HG02938 (cell line): Measurements from ENCODE around the gene MLKL.
"Not testable (repeated sequence)": the region's sequence is repeated elsewhere in the genome, so short reads cannot be mapped to it uniquely, and the experiment has no call there.

Experiments
- ATAC-seq: cut with Tn5 transposase; IDR thresholded peaks from one replicate; pipeline ENCODE4 v1.9.1; 2021; ENCODE audit warnings: mild to moderate bottlenecking, moderate library complexity; ENCODE audit not compliant: unreplicated experiment

Gene MLKL

GRCh38 chr16:74732707-74733350, 32.2 kb upstream of the MLKL start:
- ATAC-seq: no peak

- no peak for ATAC-seq
Observed at GRCh38 chr16:74731853-74732477, 31.3 kb upstream of the MLKL start.

- ATAC-seq: no peak
Observed at GRCh38 chr16:74729783-74730683, 29.4 kb upstream of the MLKL start.

- no peak for ATAC-seq
Observed at GRCh38 chr16:74727903-74728302, 27.2 kb upstream of the MLKL start.

GRCh38 chr16:74726716-74727115, 26.1 kb upstream of the MLKL start:
- no peak for ATAC-seq

- ATAC-seq: no peak
Observed at GRCh38 chr16:74725651-74726455, 25.2 kb upstream of the MLKL start.

- no peak for ATAC-seq
Observed at GRCh38 chr16:74724820-74725549, 24.3 kb upstream of the MLKL start.

GRCh38 chr16:74723256-74723655, 22.6 kb upstream of the MLKL start:
- ATAC-seq: no peak

- not testable (repeated sequence) for ATAC-seq
Observed at GRCh38 chr16:74722156-74722555, 21.5 kb upstream of the MLKL start.

- no peak for ATAC-seq
Observed at GRCh38 chr16:74721716-74722115, 21.1 kb upstream of the MLKL start.

GRCh38 chr16:74720579-74720978, 19.9 kb upstream of the MLKL start:
- ATAC-seq: no peak

GRCh38 chr16:74718741-74719610, 18.3 kb upstream of the MLKL start:
- ATAC-seq: no peak

- no peak for ATAC-seq
Observed at GRCh38 chr16:74718140-74718539, 17.5 kb upstream of the MLKL start.

GRCh38 chr16:74717367-74717766, 16.7 kb upstream of the MLKL start:
- no peak for ATAC-seq

GRCh38 chr16:74716355-74716754, 15.7 kb upstream of the MLKL start:
- no peak for ATAC-seq

GRCh38 chr16:74713876-74714275, 13.2 kb upstream of the MLKL start:
- ATAC-seq: no peak

- ATAC-seq: no peak
Observed at GRCh38 chr16:74713325-74713724, 12.7 kb upstream of the MLKL start.

GRCh38 chr16:74711938-74712337, 11.3 kb upstream of the MLKL start:
- ATAC-seq: no peak

- no peak for ATAC-seq
Observed at GRCh38 chr16:74710401-74710800, 9.7 kb upstream of the MLKL start.
